HEK293T (cell line): ENCODE measurements around the gene GOLGA6A.
"Not testable (repeated sequence)": the region's sequence is repeated elsewhere in the genome, so short reads cannot be mapped to it uniquely, and the experiment has no call there.

ENCODE experiments used
- ELF4 ChIP-seq: fragments of 450-650 bp; IDR thresholded peaks from 2 replicates; pipeline ENCODE4 v1.6.1; 2017; ENCODE audit warnings: antibody characterized with exemption
- SP1 ChIP-seq: fragments of 450-650 bp; IDR thresholded peaks from 2 replicates; pipeline ENCODE4 v1.6.1; 2017

DNA sequence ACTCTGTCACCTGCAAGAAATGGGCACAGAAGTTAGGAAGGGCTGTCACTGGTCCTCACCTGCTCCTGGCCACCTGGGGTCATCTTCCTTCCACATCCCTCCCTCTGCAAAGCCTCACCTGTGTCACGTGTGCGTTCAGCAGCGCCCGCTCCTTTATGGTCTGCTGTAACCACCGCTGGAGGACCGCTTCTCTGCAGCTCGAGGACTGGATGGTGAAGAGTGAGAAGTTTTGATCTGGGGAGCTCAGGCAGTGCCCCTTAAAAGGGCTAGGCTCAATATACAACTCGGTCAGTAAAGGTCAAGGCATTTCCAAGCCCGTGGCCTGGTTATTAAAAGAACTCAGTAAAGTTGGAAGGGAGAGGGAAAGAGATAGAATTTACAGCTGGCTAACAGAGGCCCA is 6.6 kb downstream of the GOLGA6A start:
- TF ChIP-seq SP1, ELF4: not testable (repeated sequence)
